HG03354 (cell line): ENCODE measurements around the gene L3MBTL3.

Experiments
- ATAC-seq: cut with Tn5 transposase; IDR thresholded peaks from one replicate; pipeline ENCODE4 v1.9.1; 2021; ENCODE audit warnings: mild to moderate bottlenecking; ENCODE audit not compliant: unreplicated experiment, poor library complexity, severe bottlenecking

L3MBTL3 gene

GRCh38 chr6:130018292-130018743 lies at the start of gene L3MBTL3:
TSS of gene L3MBTL3 (plus strand) at chr6:130018581. CDS start at chr6:130042700, 24,119 bp downstream.
- ATAC-seq, result peak; percentile 68

DNA sequence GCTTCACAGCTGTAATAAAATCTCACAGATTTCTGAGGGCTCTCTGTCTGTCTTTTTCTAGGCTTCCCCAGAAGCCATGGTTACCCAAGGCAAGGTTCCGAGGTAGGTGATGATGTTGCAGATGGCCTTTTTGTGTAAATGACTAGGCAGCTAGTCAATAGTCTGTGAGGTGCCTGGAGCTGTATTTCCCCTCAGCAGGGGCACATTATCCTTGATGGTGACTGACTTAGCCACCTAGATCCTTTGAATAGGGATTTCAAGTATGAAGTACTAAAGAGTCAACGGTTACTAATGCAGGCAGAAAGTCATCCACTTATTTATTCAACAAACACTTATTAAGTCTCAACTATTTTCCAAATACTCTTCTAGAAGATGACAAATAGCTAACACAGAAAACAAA lies 49.3 kb upstream of the L3MBTL3 start:
- ATAC-seq, result no peak

GRCh38 chr6:129976110-129976509 lies 42.3 kb upstream of the L3MBTL3 start:
- no peak for ATAC-seq

DNA sequence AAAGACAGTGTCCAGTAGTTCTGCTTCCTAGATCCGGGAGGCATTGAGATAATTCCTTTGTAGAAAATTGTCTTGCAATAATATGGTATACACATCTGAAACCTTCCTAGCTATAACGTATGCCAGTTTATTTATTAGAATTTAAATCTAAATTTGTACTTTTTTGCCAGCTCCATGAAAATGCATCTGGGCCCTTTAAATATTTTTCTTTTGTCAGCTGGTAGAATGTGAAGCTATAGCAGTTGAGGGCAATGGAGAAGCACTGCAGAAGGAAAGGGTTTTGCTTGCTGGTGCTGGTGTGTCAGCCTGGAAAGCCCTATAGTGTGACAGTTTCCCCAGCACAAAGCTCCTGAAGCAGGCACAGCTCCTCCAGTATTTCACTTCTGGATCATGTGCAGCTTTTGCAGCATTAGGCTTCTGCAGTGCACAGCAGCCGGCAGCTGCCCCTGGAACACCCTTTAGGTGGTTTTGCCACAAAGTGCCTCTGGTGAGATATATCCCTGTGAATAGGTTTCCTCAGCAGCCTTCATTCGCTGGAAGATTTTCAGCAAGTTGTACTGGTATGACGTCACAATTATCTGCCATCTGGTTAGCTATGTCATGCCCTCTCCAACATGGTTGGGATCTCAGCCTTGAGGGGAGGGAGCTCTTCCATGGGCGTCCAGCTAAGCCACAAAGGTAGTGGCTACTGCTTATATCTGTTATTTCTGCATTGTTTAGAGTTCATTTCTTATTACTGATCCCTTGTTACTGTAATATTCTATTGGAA lies 40.0 kb upstream of the L3MBTL3 start:
- ATAC-seq, result no peak

- no peak for ATAC-seq
These were observed 37.6 kb upstream of the L3MBTL3 start for GRCh38 chr6:129980821-129981220.

DNA sequence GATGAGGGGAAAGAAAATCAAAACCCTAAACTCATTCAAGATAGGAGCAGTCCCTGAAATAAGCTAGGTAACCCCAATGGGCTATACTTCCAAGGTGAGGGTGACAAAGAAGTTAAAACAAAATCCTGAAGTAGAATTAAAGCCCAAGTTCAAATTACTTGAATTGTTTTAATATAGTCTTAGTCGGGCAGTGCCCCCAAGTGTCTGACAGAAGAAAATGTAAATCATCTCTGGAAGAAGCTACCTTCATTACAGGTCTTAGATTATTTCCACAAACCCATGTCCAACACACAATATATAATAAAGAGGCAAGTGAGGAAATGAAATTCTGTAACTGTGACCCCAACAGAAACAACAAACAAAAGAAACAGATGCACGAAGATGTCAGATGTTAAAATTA lies 36.8 kb upstream of the L3MBTL3 start:
- no peak for ATAC-seq

- ATAC-seq, result no peak
These were observed 29.0 kb upstream of the L3MBTL3 start for GRCh38 chr6:129989396-129989795.

DNA sequence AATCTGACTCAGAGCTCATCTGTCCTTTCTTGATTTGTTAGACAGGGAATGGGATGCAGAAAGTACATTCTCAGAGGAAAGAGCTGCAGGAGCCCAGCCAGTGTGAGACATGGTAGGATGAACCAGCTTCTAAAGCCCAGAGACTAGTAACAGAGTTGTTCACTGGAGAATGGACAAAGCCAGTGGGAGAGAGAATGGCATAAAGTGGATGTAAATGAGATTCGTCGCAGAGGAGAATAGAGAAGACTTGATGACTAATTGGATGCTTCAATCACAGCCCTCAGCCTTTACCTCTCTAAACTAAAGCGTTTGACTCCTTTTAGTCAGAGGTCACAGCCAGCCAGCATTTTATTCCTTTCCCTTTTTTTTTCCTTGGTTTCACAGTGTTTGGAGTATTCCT lies 25.5 kb upstream of the L3MBTL3 start:
- ATAC-seq, result no peak

GRCh38 chr6:129994410-129994809 lies 24.0 kb upstream of the L3MBTL3 start:
- no peak for ATAC-seq

GRCh38 chr6:129996387-129996786 lies 22.0 kb upstream of the L3MBTL3 start:
- ATAC-seq, result no peak

DNA sequence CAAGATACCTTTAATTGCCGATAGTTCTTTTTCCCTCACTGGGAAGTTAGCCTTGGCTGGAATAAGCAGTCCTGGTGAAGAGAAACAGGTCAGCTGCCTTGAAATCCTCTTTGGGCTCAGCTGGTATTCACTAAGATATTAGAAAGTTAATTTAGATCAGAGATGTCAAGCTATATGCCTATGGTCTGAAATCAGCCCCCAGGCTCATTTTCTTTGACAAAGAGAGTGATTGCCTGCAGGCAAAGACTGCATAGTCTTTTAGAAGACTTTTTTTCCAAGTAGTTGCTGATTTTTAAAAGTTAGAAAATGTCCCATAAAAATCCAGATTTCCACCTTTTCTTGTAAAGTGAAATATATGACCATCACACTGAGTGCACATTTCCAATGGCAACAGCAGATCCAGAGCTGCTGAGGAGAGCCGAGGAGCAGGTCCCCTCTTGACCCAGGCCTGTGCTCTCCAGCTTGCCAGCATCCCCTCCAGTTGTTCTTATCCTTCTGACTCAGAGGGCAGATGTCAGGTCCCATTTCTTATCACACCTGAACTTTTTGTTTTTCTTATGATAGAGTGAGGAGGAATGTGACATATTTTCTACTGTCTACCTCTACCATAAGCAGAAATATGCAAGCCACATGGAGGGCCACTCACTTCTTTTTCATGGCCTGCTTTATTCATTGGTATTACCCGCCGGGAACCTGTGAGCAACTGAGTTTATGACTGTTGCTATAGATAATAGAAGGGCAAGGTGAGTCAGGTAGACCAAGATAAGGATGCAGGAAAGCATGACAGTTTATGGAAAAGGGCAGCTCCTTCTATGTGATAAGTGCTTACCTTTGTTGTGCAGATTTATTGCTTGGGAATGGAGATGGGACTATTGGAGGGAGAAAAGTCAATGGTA lies 17.6 kb upstream of the L3MBTL3 start:
- no peak for ATAC-seq

DNA sequence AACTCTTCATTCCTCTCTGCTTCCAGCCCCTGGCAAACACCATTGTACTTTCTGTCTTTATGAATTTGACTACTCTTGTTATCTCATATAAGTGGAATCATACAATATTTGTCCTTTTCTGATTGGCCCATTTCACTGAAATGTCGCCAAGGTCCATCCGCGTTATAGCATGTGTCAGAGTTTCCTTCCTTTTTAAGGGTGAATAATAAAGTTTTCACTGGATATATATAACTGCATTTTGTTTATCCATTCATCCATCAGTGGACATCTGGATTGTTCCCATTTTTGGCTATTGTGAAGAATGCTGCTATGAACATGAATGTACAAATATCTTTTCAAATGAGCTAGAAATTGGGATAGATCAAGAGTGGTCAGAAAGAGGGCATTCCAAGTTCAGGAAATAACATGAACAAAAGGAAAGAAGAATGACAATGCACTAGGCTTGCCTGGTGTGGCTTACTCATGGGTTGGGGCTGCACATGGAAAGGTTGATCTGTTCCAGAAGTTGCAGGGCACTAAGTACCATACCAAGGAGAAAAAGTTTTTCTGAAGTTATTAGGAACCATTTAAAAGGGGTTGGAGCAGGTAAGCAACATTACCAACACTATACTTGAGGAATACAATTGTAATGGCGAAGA lies 10.0 kb upstream of the L3MBTL3 start:
- no peak for ATAC-seq

GRCh38 chr6:130009146-130009545 lies 9.2 kb upstream of the L3MBTL3 start:
- no peak for ATAC-seq

- ATAC-seq, result no peak
These were observed 8.0 kb upstream of the L3MBTL3 start for GRCh38 chr6:130010387-130010786.

DNA sequence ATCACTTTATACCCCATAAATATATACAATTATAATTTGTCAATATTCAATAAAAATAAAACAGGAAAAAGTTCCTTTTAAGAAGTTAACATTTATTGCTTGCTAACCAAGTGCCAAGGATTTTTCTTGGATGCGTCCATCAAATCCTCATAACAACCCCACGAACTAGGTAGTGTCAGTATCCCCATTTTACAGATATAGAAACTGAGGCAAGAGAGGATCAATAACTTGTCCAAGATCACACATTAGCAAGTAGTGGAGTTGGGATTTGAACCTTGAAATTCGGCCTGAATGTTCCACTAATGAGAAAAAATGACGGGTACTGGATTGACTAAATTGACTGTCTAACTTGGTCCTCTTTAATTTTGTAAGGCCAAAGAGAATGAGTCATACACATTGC lies 5.7 kb upstream of the L3MBTL3 start:
- ATAC-seq, result no peak

GRCh38 chr6:130018744-130019325 lies 454 bp downstream of the L3MBTL3 start:
- ATAC-seq, result peak; percentile 34

DNA sequence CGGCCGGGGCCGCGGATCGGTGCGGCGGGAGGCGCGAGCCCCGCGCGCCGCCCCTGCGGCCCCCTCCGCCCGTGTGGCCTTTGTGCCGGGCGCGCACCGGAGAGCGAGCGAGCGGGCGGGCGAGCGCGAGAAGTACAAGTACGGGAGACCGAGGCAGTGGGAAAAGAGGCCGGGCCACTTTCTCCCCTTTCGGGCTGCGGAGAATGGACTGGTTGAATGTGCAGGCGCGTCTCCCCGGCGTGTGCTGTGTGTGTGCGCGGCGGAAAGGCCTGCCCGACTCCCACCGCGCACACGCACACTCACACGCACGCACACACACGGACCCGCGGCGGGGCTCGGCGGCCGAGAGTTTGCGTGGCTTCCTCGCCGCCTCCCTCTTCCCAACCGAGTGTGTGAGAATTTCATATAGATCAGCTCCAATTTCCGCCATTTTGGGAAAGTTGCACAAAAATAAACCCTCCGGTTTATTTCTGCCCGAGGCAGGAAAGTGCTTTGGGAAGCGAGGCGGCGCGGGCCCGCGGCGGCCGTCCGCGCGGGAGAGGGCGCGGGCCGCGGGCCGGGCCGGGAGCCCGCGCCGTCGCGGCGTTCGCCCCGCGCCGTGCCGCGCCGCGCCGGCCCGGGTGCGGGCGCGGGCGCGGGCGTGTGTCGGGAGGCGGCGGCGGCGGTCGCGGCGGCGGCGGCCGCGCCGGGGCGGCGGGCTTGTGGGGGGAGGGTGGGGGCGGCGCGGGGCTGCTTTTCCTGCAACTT lies 1.1 kb downstream of the L3MBTL3 start:
- ATAC-seq, result peak; percentile 33

GRCh38 chr6:130020073-130020906 lies 1.9 kb downstream of the L3MBTL3 start:
- peak; percentile 11 for ATAC-seq
